Activated CD4-positive, alpha-beta T cell treated with anti-CD3 and anti-CD28 coated beads for 48 hours (primary cell): ENCODE measurements around the gene FGF5.
"Not testable (repeated sequence)": the region's sequence is repeated elsewhere in the genome, so short reads cannot be mapped to it uniquely, and the experiment has no call there.

Experiments used
- DNase-seq: peaks from one replicate; pipeline ENCODE4 v3.0.0-alpha.2; 2020

Gene FGF5

GRCh38 chr4:80254114-80254513 lies 12.3 kb upstream of the FGF5 start:
- no peak for DNase-seq

DNA sequence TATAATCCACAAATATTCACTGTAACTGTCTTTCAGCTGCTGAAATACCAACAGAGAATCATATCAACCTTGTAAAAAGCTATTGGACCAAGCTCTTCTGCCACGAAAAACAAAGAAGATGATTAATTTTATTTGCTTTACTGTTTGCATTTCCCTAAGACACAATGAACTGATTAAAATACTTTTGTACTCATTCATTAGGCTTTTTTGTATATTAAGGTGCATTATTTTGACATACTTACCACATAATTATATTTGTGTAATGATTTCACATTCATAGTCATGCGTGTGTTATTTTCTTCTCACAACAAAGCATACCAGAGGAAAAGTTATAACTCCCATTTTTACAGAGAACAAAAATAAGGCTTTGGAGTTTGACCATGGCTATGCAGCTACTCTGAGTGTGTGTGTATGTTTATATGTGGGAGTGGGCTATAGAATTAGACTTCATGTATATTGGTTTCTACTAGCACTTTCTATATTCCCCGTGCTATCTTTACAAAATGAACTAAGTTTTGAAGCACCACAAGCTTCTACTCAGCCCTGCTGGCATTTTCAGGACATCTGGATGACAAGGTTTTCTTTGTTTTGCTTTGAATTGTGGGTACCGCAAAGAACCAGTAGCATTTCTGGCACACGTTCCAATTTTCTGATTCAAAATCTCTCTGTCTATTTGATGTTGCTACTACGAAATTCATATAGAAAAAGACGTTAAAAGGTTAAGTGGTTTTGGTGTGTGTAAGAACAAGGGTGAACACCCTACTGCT lies 11.0 kb upstream of the FGF5 start:
- DNase-seq = no peak

GRCh38 chr4:80257851-80258250 lies 8.6 kb upstream of the FGF5 start:
- no peak for DNase-seq

GRCh38 chr4:80259012-80259411 lies 7.5 kb upstream of the FGF5 start:
- no peak for DNase-seq

GRCh38 chr4:80259817-80260216 lies 6.6 kb upstream of the FGF5 start:
- DNase-seq = no peak

DNA sequence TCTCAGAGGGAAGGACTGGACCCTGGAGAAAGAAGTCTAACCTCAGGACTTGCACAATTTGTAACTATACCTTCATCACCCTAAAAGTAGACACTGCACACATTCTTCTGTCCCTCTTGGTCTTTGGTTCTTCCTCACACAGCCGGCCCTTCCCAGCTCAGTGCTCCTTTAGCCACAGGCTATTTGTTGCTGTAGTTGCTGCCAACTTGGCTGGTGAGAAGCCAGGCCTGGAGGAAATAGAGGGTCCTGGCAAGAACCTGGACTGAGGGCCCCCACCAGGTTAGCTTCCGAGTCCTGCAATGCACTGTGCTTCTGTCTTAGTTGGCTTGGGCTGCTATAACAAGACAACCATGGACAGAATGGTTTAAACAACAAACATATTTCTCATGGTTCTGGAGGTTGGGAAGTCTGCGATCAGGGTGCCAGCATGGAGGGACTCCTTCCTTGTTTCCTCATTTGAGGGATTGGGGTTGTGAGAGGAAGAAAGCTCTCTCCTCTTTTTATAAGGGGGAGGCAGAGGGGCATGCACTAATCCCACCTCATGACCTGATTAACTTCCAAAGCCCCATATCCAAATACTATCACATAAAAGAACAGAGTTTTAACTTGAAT lies 4.4 kb upstream of the FGF5 start:
- DNase-seq = no peak

DNA sequence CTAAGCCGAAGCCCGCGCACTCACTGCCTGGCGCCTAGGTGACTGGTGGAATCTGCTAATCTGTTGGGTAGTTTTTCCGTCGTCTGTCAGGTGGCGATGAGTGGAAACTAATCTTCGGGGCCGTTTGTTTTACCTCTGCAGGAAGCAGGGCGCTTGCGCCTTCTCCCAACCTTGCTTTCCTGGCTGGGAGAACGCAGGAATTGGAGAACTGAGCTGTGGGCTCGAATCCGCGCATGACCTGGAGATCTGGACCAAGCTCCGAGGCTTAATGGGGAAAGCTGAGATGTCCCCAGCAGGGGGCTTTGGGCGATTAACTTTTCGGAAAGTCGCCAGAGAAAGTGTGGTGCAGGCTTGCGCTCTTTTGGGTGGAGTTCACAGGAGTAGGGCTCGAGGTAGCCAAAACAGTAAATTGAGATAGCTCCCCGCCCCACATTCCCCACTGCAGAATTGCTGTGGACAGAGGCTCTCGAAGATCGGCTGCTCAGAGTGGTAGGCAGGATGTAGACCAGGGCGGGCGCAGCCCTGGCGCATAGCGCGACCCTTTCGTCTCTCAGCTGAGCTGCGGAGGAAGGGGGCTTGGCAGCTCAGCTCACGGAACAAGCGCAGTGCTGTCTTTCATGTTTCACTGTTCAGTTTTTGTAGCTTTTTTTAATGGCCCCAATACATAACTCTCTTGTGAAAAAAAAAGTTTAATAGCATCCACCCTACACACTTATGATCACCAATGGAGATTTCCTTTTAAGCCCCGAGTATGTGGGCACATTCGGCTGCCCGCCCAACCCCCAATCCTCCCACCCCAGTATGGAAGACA lies 2.7 kb upstream of the FGF5 start:
- DNase-seq = no peak

- no peak for DNase-seq
Observed at GRCh38 chr4:80264352-80264647, 2.2 kb upstream of the FGF5 start.

GRCh38 chr4:80264825-80265224 lies 1.6 kb upstream of the FGF5 start:
- no peak for DNase-seq

DNA sequence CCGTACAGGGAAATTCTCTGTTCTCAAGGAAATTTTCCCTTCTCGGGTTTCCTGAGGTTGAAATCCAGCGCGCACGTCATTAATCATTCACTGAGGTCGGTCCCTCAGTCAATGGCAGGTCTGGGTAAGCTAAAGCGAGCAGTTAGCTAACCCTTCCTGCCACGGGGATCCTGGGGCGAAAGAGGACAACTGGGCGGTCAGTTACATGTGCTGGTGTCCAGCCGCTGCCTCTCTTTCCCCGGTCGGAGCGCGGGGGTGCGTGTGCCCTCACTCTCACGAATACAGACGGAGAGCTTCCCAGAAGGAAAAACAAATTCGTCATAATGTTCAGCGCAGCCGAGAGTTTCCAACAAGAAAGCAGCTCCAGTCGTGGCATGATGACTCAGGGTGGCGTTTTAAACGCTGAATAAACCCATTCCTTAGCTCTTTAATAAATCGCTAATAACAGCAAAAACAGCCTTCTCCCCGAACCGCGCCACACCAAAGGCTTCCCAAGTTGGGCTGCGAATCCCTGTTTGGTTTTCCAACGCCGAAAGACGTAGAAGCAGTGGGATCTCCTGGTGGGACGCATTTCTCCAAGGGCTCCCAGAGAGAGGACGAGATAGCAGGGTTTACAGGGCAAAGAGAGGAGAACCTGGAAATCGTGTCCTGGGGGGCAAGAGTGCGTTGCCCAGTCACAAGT lies 752 bp upstream of the FGF5 start:
- no peak for DNase-seq

DNA sequence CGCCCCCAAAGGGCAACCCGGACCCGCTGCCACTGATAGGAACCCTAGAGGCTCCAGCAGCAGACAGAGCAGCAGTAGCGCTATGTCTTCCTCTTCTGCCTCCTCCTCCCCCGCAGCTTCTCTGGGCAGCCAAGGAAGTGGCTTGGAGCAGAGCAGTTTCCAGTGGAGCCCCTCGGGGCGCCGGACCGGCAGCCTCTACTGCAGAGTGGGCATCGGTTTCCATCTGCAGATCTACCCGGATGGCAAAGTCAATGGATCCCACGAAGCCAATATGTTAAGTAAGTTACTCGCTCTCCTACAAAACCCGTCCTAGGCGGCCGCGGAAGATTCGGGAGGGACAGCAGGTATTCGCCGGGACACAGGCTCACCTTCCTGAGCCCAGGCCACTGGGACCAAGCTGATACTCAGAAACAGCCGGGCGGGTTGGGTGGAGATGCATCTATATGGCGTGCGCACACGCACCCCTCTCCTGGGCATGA lies 477 bp downstream of the FGF5 start:
- DNase-seq = no peak

DNA sequence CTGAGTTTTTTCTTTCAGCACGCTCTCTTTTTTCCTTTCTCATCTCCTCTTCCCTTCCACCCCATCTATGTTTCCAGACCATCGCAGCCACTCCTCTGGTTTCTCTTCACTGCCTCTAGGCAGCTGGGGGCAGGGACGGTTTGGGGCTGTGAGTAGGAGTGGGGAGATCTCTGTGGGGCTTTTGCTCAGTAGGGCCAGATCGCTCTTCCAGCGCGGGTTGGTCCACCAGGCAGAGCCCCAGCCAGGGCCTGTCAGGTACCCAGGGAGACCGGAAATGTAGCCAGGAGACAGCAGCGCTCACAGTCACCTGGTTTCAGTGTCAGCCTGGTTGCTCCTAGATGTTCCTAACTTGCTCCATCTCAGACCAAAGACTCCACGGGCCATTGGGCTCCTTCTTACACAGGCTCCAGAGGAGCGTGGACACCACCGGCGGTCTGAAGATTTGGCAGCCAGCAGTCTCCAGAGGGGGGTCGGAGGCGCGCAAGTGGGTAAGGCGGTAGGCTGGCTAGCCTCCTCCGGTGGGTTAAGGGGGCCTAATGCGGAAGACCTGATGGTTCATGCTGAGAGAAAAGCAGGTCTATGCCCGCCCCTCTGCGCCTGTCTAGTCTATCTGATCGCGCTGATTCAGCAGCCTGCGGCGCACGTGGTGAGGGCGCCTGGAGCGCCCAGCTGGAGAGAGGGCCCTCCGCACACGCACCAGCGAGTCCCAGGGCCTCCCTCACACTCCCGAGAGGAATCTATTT lies 1.8 kb downstream of the FGF5 start:
- DNase-seq = peak; percentile 8

DNA sequence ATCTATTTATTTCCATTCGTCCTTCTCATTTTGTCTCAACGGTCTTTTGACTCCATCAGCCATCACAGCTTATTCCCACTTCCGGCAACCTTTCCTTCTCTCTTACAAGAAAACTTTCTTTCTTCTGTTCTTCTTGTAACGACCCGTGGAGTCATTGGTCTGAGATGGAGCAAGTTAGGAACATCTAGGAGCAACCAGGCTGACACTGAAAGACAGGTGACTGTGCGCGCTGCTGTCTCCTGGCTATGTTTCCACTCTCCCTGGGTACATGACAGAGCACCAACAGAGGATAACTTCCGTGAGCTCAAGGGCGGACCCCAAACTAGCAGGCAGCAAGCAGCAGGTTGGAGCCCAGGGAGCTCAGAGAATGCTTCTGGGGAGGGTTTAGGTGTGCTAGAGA lies 2.5 kb downstream of the FGF5 start:
- DNase-seq = no peak

DNA sequence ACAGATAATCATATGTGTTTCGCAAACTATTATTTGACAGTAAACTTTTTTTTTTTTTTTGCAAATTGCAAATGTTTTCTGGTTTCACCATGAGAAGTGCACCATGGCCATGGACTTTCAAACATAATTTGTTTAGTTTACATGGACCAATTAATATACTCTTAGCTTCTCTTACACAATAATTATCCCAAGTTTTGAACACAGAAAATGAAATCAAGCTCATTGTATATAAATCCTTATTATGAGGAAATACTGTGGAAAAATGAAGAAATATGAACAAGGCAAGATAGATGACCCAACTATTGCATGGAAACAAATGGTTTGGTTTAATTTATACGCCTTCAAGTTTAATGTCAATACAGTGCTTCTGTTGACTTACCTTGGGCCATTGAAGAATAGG lies 3.9 kb downstream of the FGF5 start:
- DNase-seq = no peak

- DNase-seq = no peak
Observed at GRCh38 chr4:80270868-80271267, 4.4 kb downstream of the FGF5 start.

DNA sequence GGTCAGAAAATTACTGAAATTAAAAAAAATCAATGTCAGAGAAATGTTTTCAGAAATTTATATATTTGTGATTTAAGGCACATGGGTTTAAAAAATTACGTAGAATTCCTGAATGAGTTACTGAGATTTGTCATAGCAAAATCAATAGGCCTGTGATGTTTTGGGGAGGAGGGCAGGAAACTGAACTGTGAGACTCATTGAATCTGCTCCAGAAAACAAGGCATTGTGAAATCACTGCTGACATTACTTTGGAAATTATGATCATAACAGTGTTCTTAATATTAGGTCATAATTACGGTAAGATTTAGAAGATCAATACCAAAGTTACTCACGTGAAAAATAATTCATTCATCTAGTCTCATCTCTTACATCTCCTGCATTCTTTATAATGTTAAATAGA lies 5.3 kb downstream of the FGF5 start:
- no peak for DNase-seq

GRCh38 chr4:80276931-80277330 lies 10.5 kb downstream of the FGF5 start:
- no peak for DNase-seq

- DNase-seq = no peak
Observed at GRCh38 chr4:80279751-80280150, 13.3 kb downstream of the FGF5 start.

DNA sequence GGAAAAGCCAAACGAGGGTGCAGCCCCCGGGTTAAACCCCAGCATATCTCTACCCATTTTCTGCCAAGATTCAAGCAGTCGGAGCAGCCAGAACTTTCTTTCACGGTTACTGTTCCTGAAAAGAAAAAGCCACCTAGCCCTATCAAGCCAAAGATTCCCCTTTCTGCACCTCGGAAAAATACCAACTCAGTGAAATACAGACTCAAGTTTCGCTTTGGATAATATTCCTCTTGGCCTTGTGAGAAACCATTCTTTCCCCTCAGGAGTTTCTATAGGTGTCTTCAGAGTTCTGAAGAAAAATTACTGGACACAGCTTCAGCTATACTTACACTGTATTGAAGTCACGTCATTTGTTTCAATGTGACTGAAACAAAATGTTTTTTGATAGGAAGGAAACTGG lies 20.0 kb downstream of the FGF5 start:
- no peak for DNase-seq

GRCh38 chr4:80290665-80291064 lies 24.2 kb downstream of the FGF5 start:
- DNase-seq = not testable (repeated sequence)

- no peak for DNase-seq
Observed at GRCh38 chr4:80294206-80294605, 27.7 kb downstream of the FGF5 start.

GRCh38 chr4:80295336-80295735 lies 28.9 kb downstream of the FGF5 start:
- no peak for DNase-seq

DNA sequence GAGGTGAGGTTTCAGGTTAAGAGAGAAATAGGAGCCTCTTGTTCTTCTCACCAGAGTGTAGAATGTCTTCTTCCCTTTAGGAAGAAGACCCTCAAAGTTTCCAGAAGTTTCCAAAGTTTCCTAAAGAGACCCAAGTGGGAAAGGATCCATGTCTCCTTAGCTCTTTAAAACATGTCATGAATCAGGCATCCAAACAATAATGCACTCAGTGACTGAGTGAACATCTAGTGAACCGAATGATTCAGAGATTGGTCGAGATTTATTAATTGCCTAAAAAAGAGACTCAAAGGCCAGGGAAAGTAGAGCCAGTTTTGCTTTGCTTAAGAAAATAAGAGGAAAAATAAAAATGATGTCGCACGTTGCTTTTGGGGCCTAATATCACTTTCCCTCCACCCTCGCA lies 29.4 kb downstream of the FGF5 start:
- no peak for DNase-seq
